ENCODE data around the gene PRLHR. TPM values are rescaled to one million over a fixed set of nuclear protein-coding genes. Genes with fewer than 3 reads are reported as not detected.
"Not testable (repeated sequence)": the region's sequence is repeated elsewhere in the genome, so short reads cannot be mapped to it uniquely, and the experiment has no call there.

Gene PRLHR
- total RNA-seq (ENCODE audit: insufficient read depth, low replicate concordance), result 1.4 TPM

GRCh38 chr10:118595598-118596425, at the start of gene PRLHR:
PRLHR (minus strand) TSS chr10:118595648; CDS start chr10:118595244, 404 bp downstream.
- DNase-seq (ENCODE audit: low spot score), result peak; percentile 35

GRCh38 chr10:118642228-118642627, 46.8 kb upstream of the PRLHR start:
- DNase-seq (ENCODE audit: low spot score), result no peak

GRCh38 chr10:118638680-118639079, 43.2 kb upstream of the PRLHR start:
- DNase-seq (ENCODE audit: low spot score), result no peak

GRCh38 chr10:118635674-118636402, 40.4 kb upstream of the PRLHR start:
- peak; percentile 93 for DNase-seq (ENCODE audit: low spot score)

- DNase-seq (ENCODE audit: low spot score), result no peak
These were observed 38.3 kb upstream of the PRLHR start for GRCh38 chr10:118633786-118634185.

- peak; percentile 68 for DNase-seq (ENCODE audit: low spot score)
These were observed 33.8 kb upstream of the PRLHR start for GRCh38 chr10:118629211-118629610.

- DNase-seq (ENCODE audit: low spot score), result no peak
These were observed 32.9 kb upstream of the PRLHR start for GRCh38 chr10:118628397-118628796.

GRCh38 chr10:118626953-118627352, 31.5 kb upstream of the PRLHR start:
- DNase-seq (ENCODE audit: low spot score), result no peak

GRCh38 chr10:118625504-118625903, 30.1 kb upstream of the PRLHR start:
- no peak for DNase-seq (ENCODE audit: low spot score)

- DNase-seq (ENCODE audit: low spot score), result no peak
These were observed 29.3 kb upstream of the PRLHR start for GRCh38 chr10:118624747-118625146.

- DNase-seq (ENCODE audit: low spot score), result no peak
These were observed 26.0 kb upstream of the PRLHR start for GRCh38 chr10:118621304-118621942.

- not testable (repeated sequence) for DNase-seq (ENCODE audit: low spot score)
These were observed 18.4 kb upstream of the PRLHR start for GRCh38 chr10:118613863-118614262.

- DNase-seq (ENCODE audit: low spot score), result no peak
These were observed 15.1 kb upstream of the PRLHR start for GRCh38 chr10:118610577-118610976.

- DNase-seq (ENCODE audit: low spot score), result no peak
These were observed 12.4 kb upstream of the PRLHR start for GRCh38 chr10:118607768-118608354.

- no peak for DNase-seq (ENCODE audit: low spot score)
These were observed 10.2 kb upstream of the PRLHR start for GRCh38 chr10:118605694-118606093.

- DNase-seq (ENCODE audit: low spot score), result no peak
These were observed 1.1 kb upstream of the PRLHR start for GRCh38 chr10:118596426-118597124.

- no peak for DNase-seq (ENCODE audit: low spot score)
These were observed 406 bp downstream of the PRLHR start for GRCh38 chr10:118595064-118595420.

- DNase-seq (ENCODE audit: low spot score), result peak; percentile 29
These were observed 920 bp downstream of the PRLHR start for GRCh38 chr10:118594392-118595063.

- no peak for DNase-seq (ENCODE audit: low spot score)
These were observed 2.6 kb downstream of the PRLHR start for GRCh38 chr10:118592675-118593330.

GRCh38 chr10:118590334-118590733, 5.1 kb downstream of the PRLHR start:
- peak; percentile 51 for DNase-seq (ENCODE audit: low spot score)
